HG02678 (cell line): Measurements from ENCODE around the gene AXIN1.

Source experiments
- ATAC-seq: cut with Tn5 transposase; IDR thresholded peaks from one replicate; pipeline ENCODE4 v1.9.1; 2021; ENCODE audit warnings: mild to moderate bottlenecking, moderate library complexity; ENCODE audit not compliant: unreplicated experiment

AXIN1 gene

DNA sequence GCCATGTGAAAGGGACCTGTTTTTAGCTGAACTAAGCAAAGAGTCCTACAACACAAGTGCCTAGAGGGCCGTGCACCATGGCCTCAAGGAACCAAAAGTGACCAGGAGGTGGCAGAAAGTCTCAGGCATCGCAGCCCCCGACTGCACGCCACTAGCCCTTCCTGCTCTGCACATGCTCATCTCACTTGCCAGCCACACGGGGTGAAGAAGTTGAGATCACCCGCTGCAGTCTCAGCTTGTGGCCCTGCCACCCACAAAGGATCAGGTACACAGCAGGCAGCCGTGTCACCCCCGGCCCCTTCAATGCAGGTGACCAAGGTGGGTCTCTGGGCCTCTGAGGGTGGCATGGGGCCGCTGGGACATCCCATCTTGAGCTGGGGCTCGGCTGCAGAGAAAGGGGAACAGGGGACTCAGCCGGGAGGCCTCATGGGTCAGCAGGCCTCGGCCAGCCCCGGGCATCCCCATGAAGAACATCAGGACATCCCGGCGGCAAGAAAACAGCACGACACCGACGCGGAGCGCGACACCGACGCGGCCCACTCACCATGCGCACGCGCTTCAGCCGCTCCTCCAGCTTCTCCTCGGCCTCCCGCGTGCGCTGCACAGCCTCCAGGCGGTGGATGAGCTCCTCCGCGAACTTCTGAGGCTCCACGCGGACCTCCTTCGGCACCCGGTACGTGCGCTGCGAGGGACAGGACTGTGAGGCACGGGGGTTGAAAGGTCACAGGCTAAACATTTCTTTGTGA lies 48.6 kb downstream of the AXIN1 start:
- no peak for ATAC-seq

DNA sequence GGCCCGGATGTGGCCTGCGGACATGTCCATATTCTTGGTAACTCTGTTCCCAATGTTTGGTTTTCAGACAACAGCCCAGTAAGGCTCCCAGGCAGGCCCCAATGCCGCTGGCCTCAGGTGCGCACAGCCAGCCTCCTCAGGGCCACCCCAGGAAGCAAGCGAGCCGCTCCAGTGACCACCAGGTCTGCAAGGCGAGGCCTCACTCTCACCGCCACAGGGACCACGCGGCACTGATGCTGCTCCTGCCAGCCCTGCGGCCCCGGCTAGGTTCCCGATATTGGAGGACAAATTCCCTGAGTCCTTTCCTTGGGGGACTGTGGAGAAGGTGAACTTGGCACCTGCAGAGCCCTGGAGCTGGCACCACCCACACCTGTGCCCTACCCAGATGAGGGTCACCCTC lies 50.6 kb downstream of the AXIN1 start:
- ATAC-seq: no peak

DNA sequence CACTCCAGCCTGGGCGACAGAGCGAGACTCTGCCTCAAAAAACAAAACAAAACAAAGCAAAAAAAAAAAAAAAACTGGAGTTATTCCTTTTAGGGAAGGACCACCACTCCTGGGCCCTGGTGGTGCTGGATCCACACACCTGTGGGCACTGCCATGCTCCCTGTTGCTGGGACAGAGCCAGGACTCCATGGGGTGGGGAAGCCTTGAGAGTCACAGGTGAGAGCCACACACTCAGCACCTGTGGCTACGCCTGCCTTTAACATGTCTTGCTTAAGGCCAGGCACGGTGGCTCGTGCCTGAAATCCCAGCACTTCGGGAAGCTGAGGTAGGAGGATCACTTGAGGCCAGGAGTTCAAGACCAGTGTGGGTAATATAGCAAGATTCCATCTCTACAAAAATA lies 51.3 kb downstream of the AXIN1 start:
- no peak for ATAC-seq

DNA sequence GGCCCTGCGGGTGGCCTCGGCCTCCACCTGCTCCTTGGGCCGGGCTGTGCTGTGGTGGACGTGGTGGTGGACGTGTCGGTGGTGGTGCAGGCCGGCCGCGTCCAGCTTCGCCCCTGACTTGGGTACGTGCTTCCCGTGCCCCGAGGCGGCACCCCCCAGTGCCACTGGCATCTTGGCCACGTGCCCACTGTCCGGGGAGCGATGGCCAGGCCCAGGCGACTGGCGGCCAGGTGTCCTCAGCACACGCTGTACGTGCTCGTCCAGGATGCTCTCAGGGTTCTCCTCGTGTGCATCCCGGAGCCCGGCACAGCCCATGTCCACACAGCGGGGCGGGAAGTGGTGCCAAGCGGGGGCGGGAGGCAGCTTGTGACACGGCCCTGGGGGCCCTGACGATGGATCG lies 54.7 kb downstream of the AXIN1 start:
- ATAC-seq: no peak

DNA sequence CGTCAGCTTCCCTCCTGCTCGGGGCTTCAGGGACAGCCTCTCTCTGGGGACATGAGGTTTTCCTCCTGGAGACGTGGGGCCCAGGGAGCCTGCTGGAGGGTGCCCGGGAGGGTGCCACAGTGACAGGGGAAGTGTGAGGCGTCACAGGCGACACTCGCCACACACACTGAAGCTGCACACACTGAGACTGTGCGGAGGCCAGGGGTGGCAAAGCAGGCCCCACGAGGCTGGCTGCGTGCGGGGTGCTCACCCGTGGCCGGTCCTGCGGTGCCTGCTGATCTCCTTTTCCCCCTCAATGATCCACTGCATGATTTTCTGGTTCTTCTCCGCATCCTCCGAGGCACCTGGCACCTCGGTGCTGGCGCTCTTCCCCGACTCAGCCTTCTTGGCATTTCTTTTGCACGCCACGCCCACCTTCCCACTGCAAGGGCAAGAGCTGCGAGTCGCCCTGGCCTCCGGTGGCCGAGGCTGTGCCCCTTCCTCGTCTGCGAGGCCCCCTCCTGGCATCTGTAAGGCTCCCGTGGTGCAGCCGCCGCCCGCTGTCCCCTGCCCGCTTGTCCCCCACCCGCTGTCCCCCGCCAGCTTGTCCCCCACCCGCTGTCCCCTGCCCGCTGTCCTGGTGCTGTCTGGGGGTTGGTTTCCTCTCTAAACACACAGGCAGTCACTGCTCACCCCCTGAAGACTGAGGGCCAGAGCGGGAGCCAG lies 55.6 kb downstream of the AXIN1 start:
- ATAC-seq: no peak

DNA sequence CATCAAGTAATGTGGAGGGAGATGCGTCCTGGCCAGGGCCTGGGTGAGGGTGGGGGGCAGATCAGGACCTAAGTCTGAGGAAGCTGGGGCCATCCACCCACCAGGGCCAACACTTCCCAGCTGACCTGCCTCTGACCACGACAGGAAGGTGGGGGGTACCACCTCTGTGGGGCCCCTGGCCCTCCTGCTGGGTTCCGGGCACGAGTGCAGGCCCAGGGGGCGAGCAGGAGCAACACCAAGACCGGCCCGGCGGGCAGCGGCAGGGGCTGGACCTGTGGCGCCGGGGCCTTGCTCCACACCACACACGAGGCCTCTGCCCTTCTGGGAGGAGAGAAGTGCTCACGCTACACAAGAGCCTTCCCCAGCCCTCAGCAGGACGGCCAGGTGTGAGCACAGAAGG lies 56.2 kb downstream of the AXIN1 start:
- ATAC-seq: no peak

DNA sequence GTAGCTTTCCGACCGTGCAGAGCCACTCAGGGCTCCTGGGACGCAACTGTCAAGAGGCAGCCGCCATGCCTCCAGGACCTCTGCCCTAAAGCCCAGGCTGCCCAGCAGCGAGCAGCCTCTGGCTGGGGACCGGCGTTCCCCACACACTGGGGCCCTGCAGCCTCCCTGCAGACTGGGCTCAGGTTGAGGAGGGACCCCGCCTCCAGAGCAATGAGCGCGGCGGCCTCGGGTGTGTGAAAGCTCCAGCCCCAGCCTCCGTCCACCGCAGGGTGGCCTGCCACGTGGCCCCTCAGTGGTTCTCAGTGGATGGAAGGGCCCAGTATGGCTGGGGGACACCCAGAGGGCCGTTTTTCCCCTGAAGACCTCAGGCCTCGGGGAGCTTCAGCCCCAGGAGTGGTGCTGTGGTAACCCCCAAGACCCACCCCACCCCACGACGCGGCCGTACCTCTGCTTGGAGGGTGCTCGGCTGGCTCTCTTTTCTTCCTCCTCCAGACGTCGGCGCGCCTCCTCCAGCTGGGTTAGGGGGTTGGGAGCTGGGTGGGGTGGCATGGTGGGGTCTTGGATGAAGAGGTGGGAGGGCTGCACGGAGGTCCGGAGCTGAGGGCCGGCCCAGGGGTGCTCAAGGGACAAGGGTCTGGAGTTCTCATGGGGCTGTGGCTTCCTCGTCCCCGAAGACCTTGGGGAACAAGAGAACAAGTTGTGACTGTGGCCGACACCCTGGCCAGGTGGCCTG lies 59.3 kb downstream of the AXIN1 start:
- ATAC-seq: no peak

DNA sequence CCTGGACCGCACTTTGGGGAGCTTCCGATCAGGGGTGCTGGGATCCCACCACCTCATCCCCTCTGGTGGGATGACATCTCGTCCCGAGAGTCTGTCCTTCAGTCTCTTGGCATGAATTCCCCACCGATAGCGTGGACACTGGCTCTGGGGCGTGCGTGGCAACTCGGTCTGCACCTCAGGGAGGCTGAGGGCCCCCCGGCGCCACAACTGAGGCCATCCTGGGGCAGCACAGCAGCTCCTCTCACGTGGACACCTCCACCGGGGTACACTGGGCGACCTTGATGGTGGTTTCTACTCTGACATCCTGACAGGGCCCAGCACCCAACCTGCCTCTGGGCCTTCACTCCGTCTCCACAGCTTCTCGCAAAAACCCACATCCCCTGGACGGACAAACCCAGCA lies 61.0 kb downstream of the AXIN1 start:
- no peak for ATAC-seq

DNA sequence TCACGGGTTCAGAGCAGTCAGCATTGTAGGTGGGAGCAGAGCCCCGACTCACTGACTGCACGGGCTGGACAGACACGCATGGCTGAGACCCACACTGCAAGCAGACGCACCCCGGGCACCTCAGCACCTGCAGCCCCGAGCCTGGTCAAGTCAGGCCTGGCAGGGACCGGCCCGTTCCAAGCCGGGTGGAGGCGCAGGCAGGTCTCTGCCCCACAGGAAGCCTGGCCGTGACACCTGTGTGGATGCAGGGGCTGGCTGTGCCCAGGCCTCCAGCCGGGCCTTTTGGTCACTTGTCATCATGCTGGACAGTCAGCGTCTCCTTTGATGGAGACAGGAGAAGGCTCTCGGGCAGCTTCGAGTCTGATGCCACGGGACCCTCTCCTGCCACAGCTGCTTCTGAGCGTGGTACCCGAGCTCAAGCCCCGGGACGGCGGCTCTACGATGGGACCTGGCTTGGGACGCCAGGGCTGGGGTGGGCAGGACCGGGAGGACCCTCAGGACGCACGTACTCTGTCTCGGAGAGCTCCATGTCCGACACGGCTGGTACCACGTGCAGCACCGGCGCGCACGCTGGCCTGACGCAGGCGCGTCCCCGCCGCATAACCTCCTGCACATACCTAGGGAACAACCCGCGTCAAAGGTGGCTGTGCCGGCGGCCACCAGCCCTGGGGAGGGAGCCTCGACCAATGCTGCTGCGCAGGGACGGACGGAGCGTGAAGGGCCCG lies 61.7 kb downstream of the AXIN1 start:
- no peak for ATAC-seq

DNA sequence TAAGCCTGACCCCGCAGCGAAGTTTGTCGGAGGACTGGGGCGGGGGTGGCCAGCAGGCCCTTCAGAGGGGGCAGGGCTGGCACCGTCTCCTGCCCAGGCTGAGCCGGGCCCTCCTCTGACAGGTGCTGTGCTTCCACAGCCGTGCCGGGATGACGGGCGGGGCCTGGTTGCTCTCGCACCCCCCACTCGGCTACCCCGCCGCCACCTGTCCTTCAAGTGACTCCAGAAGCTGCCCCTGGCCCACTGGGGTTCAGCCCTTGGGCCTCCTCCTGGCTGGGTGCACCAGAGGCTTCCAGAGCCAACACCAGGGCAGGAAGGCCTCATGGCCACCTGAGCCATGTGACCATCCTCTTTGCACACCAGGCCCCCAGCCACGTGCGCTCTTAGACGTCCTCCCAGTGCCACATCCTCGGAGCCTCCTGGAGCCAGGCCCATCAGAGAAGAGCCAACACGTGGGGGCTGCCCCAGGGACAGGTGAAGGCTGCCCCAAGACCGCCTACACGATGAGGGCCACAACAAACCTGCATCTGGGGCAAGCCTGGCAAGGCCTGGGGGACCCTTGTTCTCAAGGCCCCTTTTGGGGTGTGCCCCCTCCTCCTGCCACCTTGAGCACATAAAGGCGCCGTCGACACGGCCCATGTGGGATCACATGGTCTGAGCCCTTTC lies 62.4 kb downstream of the AXIN1 start:
- ATAC-seq: no peak

DNA sequence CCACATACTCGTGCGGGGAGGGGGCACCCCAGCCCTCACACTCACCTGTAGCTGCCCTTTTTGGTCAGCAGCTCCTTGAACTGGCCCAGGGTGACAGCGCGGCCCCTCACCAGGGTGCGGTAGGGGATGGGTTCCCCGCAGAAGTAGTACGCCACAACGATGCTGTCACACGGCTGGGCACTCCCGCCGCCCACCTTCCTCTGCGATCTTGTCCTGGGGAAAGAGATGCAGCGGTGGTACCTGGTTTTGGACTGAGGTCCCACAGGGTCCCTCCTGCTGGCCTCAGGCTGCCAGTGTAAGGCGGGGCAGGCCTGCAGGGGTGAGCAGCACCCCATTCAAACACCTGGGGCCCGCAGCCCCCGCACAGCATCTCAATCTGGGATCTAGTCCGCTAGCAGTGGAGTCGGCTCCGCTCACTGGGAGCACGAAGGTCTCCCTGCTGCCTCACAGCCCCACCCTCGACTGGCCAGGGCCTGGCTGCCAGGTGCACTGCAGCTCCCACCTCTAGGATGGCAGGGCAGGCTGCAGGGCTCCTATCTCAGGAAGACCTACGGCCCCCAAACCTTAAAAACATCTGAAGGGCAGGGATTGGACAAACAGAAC lies 63.0 kb downstream of the AXIN1 start:
- no peak for ATAC-seq

DNA sequence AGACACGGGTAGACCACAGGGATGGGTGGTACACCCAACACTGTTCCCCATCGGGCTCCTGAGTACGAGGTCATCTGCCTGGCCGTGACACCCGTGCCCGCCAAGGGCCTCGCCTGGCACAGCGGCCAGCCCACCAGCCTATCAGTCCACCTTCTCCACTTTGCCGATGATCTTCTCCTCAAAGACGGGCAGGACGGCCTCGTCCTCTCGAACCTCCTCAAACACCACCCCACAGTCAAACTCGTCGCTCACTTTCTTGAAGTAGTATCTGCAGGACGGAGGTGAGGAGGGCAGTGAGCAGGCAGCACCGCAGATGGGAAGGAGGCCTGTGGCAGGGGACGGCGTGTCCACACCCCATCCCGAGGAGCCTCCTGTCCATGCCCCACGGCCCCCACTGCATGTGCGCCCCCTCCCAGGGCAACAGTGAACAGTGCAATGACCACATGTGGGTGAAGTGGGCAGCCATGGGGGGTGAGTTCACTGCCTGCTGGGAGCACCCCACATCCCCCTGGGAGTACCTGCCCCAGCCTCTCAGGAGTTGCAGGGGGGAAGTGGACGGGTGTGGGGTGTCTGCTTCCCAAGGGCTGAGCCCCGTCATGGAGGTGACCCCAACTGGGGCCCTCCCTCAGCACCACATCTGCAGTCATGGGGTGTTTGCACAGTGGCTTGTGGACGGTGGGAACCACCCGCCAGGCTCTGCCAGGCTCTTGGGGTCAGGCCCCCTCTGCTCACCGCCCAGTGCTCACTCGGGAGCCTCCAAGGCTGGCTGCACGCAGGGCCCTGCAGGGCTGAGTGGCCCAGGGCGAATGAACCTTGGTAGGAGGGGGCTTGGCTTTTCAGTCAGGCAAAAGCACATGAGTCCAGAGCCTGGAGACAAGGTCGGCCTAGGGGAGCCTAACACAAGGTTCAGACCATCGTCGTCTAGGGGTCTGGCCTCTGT lies 64.3 kb downstream of the AXIN1 start:
- ATAC-seq: no peak

DNA sequence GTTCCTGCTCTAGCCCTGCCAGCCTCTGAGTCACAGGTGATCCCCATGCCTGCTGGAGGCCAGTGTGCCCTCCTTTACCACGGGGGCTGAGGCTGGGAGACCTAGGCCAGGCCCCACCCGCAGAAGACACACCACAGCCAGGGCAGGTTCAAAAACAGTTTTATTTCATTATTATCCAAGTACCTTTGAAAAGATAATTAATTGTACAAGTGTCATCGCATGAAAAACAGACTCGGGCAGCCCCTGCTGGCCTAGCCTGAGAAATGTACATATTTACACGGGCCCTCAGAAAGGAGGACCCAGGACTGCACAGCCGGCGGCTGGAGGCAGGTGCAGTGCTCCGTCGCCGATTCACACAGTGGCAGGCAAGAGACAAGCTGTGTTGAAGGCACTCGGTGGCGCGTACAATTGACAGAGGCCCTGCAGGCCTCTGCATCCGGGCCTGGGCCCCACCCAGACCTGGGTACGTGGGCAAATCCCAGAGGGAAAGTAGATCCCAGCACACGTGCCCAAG lies 65.2 kb downstream of the AXIN1 start:
- no peak for ATAC-seq

DNA sequence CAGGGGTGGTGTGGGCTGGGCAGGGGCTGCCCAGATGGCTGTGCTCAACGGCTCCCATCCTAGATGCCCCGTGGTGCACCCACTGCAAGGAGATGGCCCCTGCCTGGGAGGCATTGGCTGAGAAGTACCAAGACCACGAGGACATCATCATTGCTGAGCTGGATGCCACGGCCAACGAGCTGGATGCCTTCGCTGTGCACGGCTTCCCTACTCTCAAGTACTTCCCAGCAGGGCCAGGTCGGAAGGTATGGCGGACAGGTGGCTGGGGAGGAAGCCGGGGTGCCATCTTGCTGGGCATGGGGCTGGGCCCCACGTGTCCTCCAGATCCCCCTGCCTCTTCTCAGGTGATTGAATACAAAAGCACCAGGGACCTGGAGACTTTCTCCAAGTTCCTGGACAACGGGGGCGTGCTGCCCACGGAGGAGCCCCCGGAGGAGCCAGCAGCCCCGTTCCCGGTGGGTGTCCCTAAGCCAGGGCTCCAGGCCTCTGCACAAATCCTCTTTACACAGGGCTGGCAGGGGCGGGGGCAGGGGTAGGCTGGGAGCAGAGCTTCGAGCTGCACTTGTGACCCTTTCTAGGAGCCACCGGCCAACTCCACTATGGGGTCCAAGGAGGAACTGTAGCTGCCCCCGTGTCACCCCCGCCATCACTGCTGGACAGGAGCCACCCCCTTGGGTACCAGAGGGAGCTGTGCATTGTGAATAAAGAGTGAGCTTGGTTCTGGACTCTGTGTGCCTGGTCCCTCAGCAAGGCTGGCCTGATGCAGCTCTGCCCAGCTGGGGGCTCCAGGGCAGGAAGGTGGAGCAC lies 65.8 kb downstream of the AXIN1 start:
- no peak for ATAC-seq

DNA sequence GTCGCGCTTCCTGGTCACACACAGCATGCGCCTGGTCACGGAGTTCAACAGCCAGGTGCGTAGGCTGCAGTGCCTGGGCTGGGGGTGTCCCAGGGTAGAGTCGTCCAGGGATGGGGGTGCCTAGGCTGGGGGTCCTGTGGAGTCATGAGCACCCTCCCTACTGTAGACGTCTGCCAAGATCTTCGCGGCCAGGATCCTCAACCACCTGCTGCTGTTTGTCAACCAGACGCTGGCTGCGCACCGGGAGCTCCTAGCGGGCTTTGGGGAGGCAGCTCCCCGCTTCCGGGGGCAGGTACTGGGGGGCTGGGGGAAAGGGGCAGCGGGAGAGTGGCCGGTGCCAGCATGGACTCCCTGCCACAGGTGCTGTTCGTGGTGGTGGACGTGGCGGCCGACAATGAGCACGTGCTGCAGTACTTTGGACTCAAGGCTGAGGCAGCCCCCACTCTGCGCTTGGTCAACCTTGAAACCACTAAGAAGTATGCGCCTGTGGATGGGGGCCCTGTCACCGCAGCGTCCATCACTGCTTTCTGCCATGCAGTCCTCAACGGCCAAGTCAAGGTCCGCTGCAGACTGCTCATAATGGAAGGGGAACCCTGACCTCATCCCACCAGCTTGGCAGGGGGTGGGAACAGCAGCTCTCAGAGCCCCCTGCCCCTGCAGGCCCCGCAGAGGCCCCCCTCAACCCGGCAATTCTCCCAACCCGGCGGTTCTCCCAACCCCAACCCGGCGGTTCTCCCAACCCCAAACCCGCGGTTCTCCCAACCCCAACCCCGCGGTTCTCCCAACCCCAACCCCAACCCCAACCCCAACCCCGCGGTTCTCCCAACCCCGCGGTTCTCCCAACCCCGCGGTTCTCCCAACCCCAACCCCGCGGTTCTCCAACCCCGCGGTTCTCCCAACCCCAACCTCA lies 67.1 kb downstream of the AXIN1 start:
- ATAC-seq: no peak

DNA sequence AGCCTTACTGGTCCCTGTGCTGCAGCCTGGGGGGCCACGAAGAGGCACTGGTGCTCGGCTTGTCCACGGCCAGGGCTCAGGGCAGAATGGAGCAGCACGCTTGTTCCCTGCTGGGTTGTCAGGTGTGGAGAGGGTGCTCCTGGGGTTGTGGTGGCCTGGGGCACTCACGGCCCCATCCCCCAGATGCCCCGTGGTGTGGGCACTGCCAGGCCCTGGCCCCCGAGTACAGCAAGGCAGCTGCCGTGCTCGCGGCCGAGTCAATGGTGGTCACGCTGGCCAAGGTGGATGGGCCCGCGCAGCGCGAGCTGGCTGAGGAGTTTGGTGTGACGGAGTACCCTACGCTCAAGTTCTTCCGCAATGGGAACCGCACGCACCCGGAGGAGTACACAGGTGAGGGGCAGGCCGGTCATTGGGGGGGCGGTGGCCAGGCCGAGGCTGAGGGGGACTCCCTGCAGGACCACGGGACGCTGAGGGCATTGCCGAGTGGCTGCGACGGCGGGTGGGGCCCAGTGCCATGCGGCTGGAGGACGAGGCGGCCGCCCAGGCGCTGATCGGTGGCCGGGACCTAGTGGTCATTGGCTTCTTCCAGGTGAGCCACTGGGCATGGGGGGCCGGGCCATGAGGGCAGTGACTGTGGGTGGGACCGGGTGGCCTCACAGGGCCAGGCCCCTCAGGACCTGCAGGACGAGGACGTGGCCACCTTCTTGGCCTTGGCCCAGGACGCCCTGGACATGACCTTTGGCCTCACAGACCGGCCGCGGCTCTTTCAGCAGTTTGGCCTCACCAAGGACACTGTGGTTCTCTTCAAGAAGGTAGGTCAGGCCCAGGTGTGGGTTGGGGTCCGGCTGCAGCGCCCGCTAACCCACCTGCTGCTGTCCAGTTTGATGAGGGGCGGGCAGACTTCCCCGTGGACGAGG lies 68.1 kb downstream of the AXIN1 start:
- no peak for ATAC-seq
